ENCODE measurements around the gene SGIP1.
"Not testable (repeated sequence)": the region's sequence is repeated elsewhere in the genome, so short reads cannot be mapped to it uniquely, and the experiment has no call there.

SGIP1 gene

DNA sequence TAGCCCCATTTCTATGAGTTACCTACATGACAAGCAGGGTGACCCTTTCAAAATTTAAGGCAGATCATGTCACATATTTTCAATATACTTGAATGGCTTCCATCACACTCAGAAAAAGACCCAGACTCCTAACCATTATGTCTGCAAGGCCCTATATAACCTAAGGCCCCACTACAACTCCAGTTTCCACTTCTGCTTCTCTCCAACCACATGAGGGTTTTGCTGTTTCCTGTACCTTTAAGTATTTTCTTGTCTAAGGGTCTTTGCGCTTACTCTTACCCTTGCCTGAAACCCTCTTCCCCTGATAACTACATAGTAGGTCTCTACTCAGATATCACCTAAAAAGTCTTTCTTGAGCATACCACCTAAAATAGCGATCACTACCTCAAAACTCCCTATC is 46.1 kb downstream of the SGIP1 start:
- H3K27ac ChIP-seq: no peak overlapping the region
- H3K4me3 ChIP-seq: no peak overlapping the region
- no peak for TF ChIP-seq CTCF (IDR thresholded peaks at IDR 0.05)
- no peak for DNase-seq (ENCODE audit: low spot score)

- H3K27ac ChIP-seq: no peak overlapping the region
- TF ChIP-seq CTCF (IDR thresholded peaks at IDR 0.05): no peak
- H3K4me3 ChIP-seq: no peak overlapping the region
- no peak for DNase-seq (ENCODE audit: low spot score)
These were observed 49.1 kb downstream of the SGIP1 start for GRCh38 chr1:66583021-66583420.

GRCh38 chr1:66585002-66585401 is 51.0 kb downstream of the SGIP1 start:
- Histone ChIP-seq H3K4me3 (no peak overlapping the region), H3K27ac (no peak overlapping the region)
- no peak for DNase-seq (ENCODE audit: low spot score)
- no peak for TF ChIP-seq CTCF (IDR thresholded peaks at IDR 0.05)

- no peak overlapping the region for H3K4me3 ChIP-seq
- TF ChIP-seq CTCF (IDR thresholded peaks at IDR 0.05): no peak
- no peak for DNase-seq (ENCODE audit: low spot score)
- no peak overlapping the region for H3K27ac ChIP-seq
These were observed 55.4 kb downstream of the SGIP1 start for GRCh38 chr1:66589326-66589725.

DNA sequence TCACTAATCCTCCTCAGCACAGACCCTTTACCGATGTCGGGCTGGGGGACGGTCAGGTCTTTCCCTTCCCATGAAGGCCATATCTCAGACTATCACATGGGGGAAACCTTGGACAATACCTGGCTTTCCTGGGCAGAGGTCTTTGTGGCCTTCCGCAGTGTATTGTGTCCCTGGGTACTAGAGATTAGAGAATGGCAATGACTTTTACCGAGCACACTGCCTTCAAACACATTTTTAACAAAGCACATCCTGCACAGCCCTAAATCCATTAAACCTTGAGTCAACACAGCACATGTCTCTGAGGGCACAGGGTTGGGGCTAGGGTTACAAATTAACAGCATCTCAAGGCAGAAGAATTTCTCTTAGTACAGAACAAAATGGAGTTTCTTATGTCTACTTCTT is 58.2 kb downstream of the SGIP1 start:
- not testable (repeated sequence) for DNase-seq (ENCODE audit: low spot score); H3K27ac ChIP-seq; H3K4me3 ChIP-seq

DNA sequence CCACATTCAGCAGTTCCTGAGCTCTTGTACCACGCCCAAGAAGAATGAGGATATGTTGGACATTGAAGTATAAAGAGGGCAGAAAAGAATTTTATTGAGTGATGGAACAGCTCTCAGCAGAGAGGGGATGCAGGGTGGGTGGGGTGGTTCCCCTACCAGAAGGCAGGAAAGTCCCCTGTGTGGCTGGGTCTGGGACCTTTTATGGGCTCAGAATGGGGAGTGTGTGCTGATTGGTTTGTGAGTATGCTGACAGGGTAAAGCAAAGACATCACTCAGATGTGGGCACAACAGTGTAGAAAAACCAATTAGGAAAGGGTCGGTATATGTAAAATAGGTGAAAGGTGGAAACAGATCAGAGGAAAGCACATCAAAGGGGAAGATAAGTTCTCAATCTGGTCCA is 62.2 kb downstream of the SGIP1 start:
- H3K4me3 ChIP-seq: no peak overlapping the region
- H3K27ac ChIP-seq: no peak overlapping the region
- no peak for DNase-seq (ENCODE audit: low spot score)
- TF ChIP-seq CTCF (IDR thresholded peaks at IDR 0.05): no peak

DNA sequence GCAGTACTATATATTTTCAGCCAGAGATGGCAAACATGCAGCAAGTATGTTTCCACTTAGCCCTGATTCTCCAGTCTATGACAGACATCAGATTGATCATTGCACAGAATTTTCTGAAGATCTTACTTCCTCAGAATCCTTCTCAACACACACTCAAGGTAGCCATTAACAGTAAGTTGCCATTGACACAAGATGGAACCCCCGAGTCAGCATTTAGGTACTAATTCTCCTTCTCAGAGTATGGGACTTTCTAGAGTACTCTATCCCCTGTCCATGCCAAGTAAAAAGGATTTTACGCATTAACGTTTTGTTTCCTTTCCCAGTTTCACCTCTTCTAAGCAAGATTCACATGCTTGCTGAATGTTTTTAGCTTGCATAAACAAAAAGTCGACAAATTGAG is 63.5 kb downstream of the SGIP1 start:
- no peak for TF ChIP-seq CTCF (IDR thresholded peaks at IDR 0.05)
- Histone ChIP-seq H3K27ac (no peak overlapping the region), H3K4me3 (no peak overlapping the region)
- DNase-seq (ENCODE audit: low spot score): no peak

- TF ChIP-seq CTCF (IDR thresholded peaks at IDR 0.05): no peak
- Histone ChIP-seq H3K4me3 (no peak overlapping the region), H3K27ac (no peak overlapping the region)
- DNase-seq (ENCODE audit: low spot score): no peak
These were observed 64.7 kb downstream of the SGIP1 start for GRCh38 chr1:66598670-66599069.

All from coronary artery (tissue), 2 donors.